IgD-negative memory B cell (primary cell): ENCODE data around the gene SLX1B. TPM values are rescaled to one million over a fixed set of nuclear protein-coding genes. Genes with fewer than 3 reads are reported as not detected.
"Not testable (repeated sequence)": the region's sequence is repeated elsewhere in the genome, so short reads cannot be mapped to it uniquely, and the experiment has no call there.

Experiments used
- H3K27ac Mint-ChIP-seq, 3 donors: one replicate each; pipeline ENCODE4 v1.8.0; 2020 to 2022; ENCODE audit warnings: mild to moderate bottlenecking in 3 of 3, mixed read lengths in 3 of 3, moderate library complexity in 1 of 3
- H3K27me3 Mint-ChIP-seq: one replicate; pipeline ENCODE4 v1.8.0; 2021; ENCODE audit warnings: mixed read lengths
- H3K36me3 Mint-ChIP-seq: one replicate; pipeline ENCODE4 v1.8.0; 2020; ENCODE audit warnings: mild to moderate bottlenecking, mixed read lengths
- H3K4me1 Mint-ChIP-seq, 3 donors: one replicate each; pipeline ENCODE4 v1.8.0; 2020 to 2022; ENCODE audit warnings: mixed read lengths in 3 of 3, mild to moderate bottlenecking in 1 of 3
- H3K4me3 Mint-ChIP-seq, 4 donors: one replicate each; pipeline ENCODE4 v1.8.0; 2020 to 2022; ENCODE audit warnings: mild to moderate bottlenecking in 4 of 4, mixed read lengths in 4 of 4, moderate library complexity in 3 of 4
- H3K9me3 Mint-ChIP-seq, 3 donors: one replicate each; pipeline ENCODE4 v1.8.0; 2020 to 2021; ENCODE audit warnings: mixed read lengths in 3 of 3, mild to moderate bottlenecking in 1 of 3
- polyA plus RNA-seq: library from polyadenylated mRNA; unstranded; fragments of 300-500 nt; fragmentation: Illumina TruSeq; gene quantifications from one replicate; pipeline ENCODE4 v1.2.3, GENCODE V29; 2021

The SLX1B gene
- polyA plus RNA-seq: 14.5 TPM

GRCh38 chr16:29454269-29454668 is at the start of gene SLX1B, which contains the start of gene BOLA2:
Gene SLX1B, plus strand, starts transcription at chr16:29454533.
Gene BOLA2, minus strand, starts transcription at chr16:29454351. Its CDS starts 98 bp downstream, at chr16:29454253.
- H3K4me1 Mint-ChIP-seq, H3K4me3 Mint-ChIP-seq, H3K27ac Mint-ChIP-seq, H3K36me3 Mint-ChIP-seq, H3K27me3 Mint-ChIP-seq, H3K9me3 Mint-ChIP-seq: not testable (repeated sequence)

GRCh38 chr16:29405249-29405648 is 49.1 kb upstream of the SLX1B start:
- H3K27me3 Mint-ChIP-seq, H3K4me3 Mint-ChIP-seq, H3K4me1 Mint-ChIP-seq, H3K27ac Mint-ChIP-seq, H3K9me3 Mint-ChIP-seq, H3K36me3 Mint-ChIP-seq: not testable (repeated sequence)

- not testable (repeated sequence) for H3K4me3 Mint-ChIP-seq, H3K36me3 Mint-ChIP-seq, H3K27me3 Mint-ChIP-seq, H3K27ac Mint-ChIP-seq, H3K9me3 Mint-ChIP-seq, H3K4me1 Mint-ChIP-seq
These were observed 30.7 kb upstream of the SLX1B start for GRCh38 chr16:29423587-29423986.

GRCh38 chr16:29425390-29425789 is 28.9 kb upstream of the SLX1B start:
- not testable (repeated sequence) for H3K9me3 Mint-ChIP-seq

GRCh38 chr16:29453754-29454153 is 579 bp upstream of the SLX1B start:
- H3K36me3 Mint-ChIP-seq, H3K27ac Mint-ChIP-seq, H3K4me3 Mint-ChIP-seq, H3K27me3 Mint-ChIP-seq, H3K4me1 Mint-ChIP-seq, H3K9me3 Mint-ChIP-seq: not testable (repeated sequence)

More at GRCh38 chr16:29425390-29425789, 28.9 kb upstream of the SLX1B start:
- not testable (repeated sequence) for H3K27me3 Mint-ChIP-seq, H3K4me1 Mint-ChIP-seq, H3K27ac Mint-ChIP-seq, H3K36me3 Mint-ChIP-seq, H3K4me3 Mint-ChIP-seq

GRCh38 chr16:29454828-29455227 is 495 bp downstream of the SLX1B start:
- H3K9me3 Mint-ChIP-seq, H3K27me3 Mint-ChIP-seq, H3K27ac Mint-ChIP-seq, H3K36me3 Mint-ChIP-seq, H3K4me1 Mint-ChIP-seq, H3K4me3 Mint-ChIP-seq: not testable (repeated sequence)

GRCh38 chr16:29457660-29458059 is 3.3 kb downstream of the SLX1B start:
- not testable (repeated sequence) for H3K27ac Mint-ChIP-seq, H3K4me3 Mint-ChIP-seq, H3K4me1 Mint-ChIP-seq, H3K27me3 Mint-ChIP-seq, H3K36me3 Mint-ChIP-seq, H3K9me3 Mint-ChIP-seq

GRCh38 chr16:29459706-29460646 is 5.6 kb downstream of the SLX1B start, which contains the start of gene SULT1A4:
Gene SULT1A4, plus strand, starts transcription at chr16:29459913. Its CDS starts 1,473 bp downstream, at chr16:29461386.
- not testable (repeated sequence) for H3K4me3 Mint-ChIP-seq, H3K36me3 Mint-ChIP-seq, H3K27ac Mint-ChIP-seq, H3K4me1 Mint-ChIP-seq, H3K27me3 Mint-ChIP-seq, H3K9me3 Mint-ChIP-seq

- not testable (repeated sequence) for H3K4me1 Mint-ChIP-seq, H3K4me3 Mint-ChIP-seq, H3K27ac Mint-ChIP-seq, H3K27me3 Mint-ChIP-seq, H3K36me3 Mint-ChIP-seq, H3K9me3 Mint-ChIP-seq
These were observed 6.3 kb downstream of the SLX1B start for GRCh38 chr16:29460647-29461030.

GRCh38 chr16:29465985-29466824 is 11.9 kb downstream of the SLX1B start:
- not testable (repeated sequence) for H3K4me3 Mint-ChIP-seq, H3K9me3 Mint-ChIP-seq, H3K4me1 Mint-ChIP-seq, H3K36me3 Mint-ChIP-seq, H3K27ac Mint-ChIP-seq, H3K27me3 Mint-ChIP-seq

GRCh38 chr16:29466904-29467303 is 12.6 kb downstream of the SLX1B start:
- H3K27me3 Mint-ChIP-seq, H3K4me3 Mint-ChIP-seq, H3K9me3 Mint-ChIP-seq, H3K36me3 Mint-ChIP-seq, H3K4me1 Mint-ChIP-seq, H3K27ac Mint-ChIP-seq: not testable (repeated sequence)

- not testable (repeated sequence) for H3K9me3 Mint-ChIP-seq, H3K27ac Mint-ChIP-seq, H3K4me3 Mint-ChIP-seq, H3K27me3 Mint-ChIP-seq, H3K36me3 Mint-ChIP-seq, H3K4me1 Mint-ChIP-seq
These were observed 13.5 kb downstream of the SLX1B start for GRCh38 chr16:29467654-29468366.

GRCh38 chr16:29469660-29470059 is 15.3 kb downstream of the SLX1B start:
- not testable (repeated sequence) for H3K36me3 Mint-ChIP-seq, H3K9me3 Mint-ChIP-seq, H3K4me1 Mint-ChIP-seq, H3K27me3 Mint-ChIP-seq
- H3K27ac Mint-ChIP-seq: peak overlapping the region in 1 of 3 donors; percentile 39
- peak overlapping the region; percentile 43 to 85 (median 60) for H3K4me3 Mint-ChIP-seq

GRCh38 chr16:29472065-29472464 is 17.7 kb downstream of the SLX1B start:
- H3K27ac Mint-ChIP-seq, H3K4me3 Mint-ChIP-seq, H3K9me3 Mint-ChIP-seq, H3K36me3 Mint-ChIP-seq, H3K4me1 Mint-ChIP-seq, H3K27me3 Mint-ChIP-seq: not testable (repeated sequence)

- H3K27me3 Mint-ChIP-seq, H3K9me3 Mint-ChIP-seq, H3K36me3 Mint-ChIP-seq, H3K4me1 Mint-ChIP-seq, H3K27ac Mint-ChIP-seq, H3K4me3 Mint-ChIP-seq: not testable (repeated sequence)
These were observed 27.9 kb downstream of the SLX1B start for GRCh38 chr16:29482276-29482675.
